ENCODE data around the gene RARG. TPM values are rescaled to one million over a fixed set of nuclear protein-coding genes. Genes with fewer than 3 reads are reported as not detected.

RARG gene
- total and polyA plus RNA-seq, 7 donors = 3.7 to 10.8 (median 6.2) TPM

DNA sequence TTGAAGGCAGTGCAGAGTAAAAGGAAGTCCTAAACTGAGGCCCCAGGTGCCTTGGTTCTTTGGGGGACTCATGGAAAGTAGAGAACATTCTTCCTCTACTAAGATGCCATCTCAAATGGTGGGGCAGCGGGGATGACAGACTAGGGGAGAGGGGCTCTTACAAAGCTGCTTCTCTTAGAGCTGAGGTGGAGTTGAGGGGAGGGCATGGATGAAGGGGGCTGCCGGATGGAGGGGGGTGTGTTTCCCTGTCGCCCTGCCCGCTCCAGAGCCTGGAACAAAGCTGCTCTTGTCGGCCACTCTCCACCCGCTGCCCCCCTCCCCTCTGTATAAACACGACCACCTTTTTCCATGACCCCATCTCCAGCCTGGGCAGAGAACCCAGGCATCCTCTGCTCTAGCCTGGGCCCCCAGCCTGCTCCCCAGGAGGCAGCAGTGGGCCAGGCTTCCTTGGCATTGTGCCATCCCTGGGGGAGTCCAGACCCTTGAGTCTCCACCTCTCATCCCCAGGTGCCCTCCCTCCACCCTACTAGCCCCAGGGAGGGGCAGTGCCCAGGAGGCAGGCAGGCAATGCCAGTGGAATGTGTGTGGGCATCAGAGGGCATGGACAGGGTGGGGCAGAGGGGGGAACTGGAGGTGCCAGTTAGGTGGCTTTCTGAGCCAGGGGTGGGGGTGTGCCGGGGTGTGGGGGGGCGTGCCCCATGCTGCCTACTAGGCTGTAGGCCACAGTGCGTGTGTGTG lies 1.7 kb downstream of the RARG start:
- H3K9me3 ChIP-seq = no peaks in the 10 kb centered on the region
- H3K27ac ChIP-seq = no peak overlapping the region
- peaks cover 8% of the 10 kb centered on the region for H3K4me1 ChIP-seq
- no peaks in the 10 kb centered on the region for H3K36me3 ChIP-seq (ENCODE audit: insufficient read depth in 1 of 2, low read depth in 1 of 2)
- ATAC-seq (no peak), DNase-seq (no peak)
- TF ChIP-seq, protein P1, sequence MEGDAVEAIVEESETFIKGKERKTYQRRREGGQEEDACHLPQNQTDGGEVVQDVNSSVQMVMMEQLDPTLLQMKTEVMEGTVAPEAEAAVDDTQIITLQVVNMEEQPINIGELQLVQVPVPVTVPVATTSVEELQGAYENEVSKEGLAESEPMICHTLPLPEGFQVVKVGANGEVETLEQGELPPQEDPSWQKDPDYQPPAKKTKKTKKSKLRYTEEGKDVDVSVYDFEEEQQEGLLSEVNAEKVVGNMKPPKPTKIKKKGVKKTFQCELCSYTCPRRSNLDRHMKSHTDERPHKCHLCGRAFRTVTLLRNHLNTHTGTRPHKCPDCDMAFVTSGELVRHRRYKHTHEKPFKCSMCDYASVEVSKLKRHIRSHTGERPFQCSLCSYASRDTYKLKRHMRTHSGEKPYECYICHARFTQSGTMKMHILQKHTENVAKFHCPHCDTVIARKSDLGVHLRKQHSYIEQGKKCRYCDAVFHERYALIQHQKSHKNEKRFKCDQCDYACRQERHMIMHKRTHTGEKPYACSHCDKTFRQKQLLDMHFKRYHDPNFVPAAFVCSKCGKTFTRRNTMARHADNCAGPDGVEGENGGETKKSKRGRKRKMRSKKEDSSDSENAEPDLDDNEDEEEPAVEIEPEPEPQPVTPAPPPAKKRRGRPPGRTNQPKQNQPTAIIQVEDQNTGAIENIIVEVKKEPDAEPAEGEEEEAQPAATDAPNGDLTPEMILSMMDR (IDR thresholded peaks at IDR 0.05) = no peak
- intact Hi-C loops (cut with DNase I) = no loop called here
- H3K4me3 ChIP-seq = no peak overlapping the region
- peaks cover 0 to 29% (median 5%) of the 10 kb centered on the region in 3 donors for H3K27me3 ChIP-seq (ENCODE audit: insufficient read depth in 3 of 3, low read length in 2 of 3)
- WGBS, 3 donors = 69 to 74% (median 72%) methylated on average over 8 to 10 of the region's 10 CpGs

DNA sequence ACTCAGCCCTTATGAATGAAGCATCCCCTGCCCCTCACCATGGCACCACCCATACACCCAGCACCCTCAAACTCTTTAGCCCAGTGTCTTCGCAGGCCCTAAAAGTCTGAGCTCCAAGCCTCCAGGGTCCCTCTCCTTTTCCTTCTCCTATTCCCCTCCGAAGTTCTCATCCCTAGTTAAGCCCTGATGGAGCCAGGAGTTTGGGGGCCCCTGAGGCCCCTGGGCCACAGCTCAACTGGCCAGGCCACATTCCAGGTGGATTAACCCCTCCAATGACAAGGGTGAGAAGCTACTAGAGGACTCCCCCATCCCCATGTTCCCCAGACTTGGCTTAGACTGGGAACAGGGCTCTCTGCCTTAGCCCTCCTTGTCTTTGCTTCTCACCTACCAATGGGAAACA lies 2.6 kb downstream of the RARG start:
- TF ChIP-seq, protein P1 (IDR thresholded peaks at IDR 0.05) = no peak
- ATAC-seq (no peak), DNase-seq (no peak)
- peaks cover 8% of the 10 kb centered on the region for H3K4me1 ChIP-seq
- peaks cover 0 to 25% (median 2%) of the 10 kb centered on the region in 3 donors for H3K27me3 ChIP-seq (ENCODE audit: insufficient read depth in 3 of 3, low read length in 2 of 3)
- no peak overlapping the region for H3K27ac ChIP-seq
- intact Hi-C loops (cut with DNase I) = no loop called here
- no peaks in the 10 kb centered on the region for H3K36me3 ChIP-seq (ENCODE audit: insufficient read depth in 1 of 2, low read depth in 1 of 2)
- WGBS, 3 donors = 71 to 96% (median 84%) methylated on average over 2 of the region's 2 CpGs
- no peak overlapping the region for H3K4me3 ChIP-seq
- H3K9me3 ChIP-seq = no peaks in the 10 kb centered on the region

DNA sequence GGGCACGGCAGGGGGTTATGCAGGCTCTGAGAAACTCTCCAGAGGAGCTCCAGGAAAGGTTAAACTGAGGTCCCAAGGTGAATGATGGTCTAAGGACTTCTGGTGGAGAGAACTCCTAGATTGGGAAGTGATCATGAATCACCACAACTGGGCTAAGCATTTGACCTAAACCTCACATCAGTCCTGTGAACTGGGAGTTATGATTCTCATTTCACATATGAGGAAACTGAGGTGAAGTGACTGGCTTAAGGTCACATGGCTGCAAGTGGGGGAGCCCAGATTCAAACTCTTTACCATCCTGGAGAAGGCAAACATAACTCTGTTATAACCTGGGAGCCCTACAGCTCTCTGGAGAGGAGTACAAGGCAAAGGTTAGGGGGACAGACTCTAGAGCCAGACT lies 4.2 kb downstream of the RARG start:
- Histone ChIP-seq H3K27me3 (ENCODE audit: insufficient read depth in 3 of 3, low read length in 2 of 3) (peaks cover 0 to 15% (median 2%) of the 10 kb centered on the region in 3 donors), H3K4me1 (peaks cover 12% of the 10 kb centered on the region), H3K36me3 (ENCODE audit: insufficient read depth in 1 of 2, low read depth in 1 of 2) (no peaks in the 10 kb centered on the region), H3K4me3 (no peak overlapping the region), H3K9me3 (no peaks in the 10 kb centered on the region), H3K27ac (no peak overlapping the region)
- intact Hi-C loops (cut with DNase I) = no loop called here
- no peak for DNase-seq
- TF ChIP-seq, protein P1 (IDR thresholded peaks at IDR 0.05) = no peak
- 78 to 81% (median 80%) methylated on average over 1 of the region's 1 CpG for WGBS, 3 donors
- ATAC-seq = no peak

GRCh38 chr12:53227341-53227740 lies 4.7 kb downstream of the RARG start:
- Histone ChIP-seq H3K9me3 (no peaks in the 10 kb centered on the region), H3K36me3 (ENCODE audit: insufficient read depth in 1 of 2, low read depth in 1 of 2) (no peaks in the 10 kb centered on the region), H3K27ac (no peak overlapping the region), H3K4me1 (peaks cover 16% of the 10 kb centered on the region), H3K4me3 (no peak overlapping the region), H3K27me3 (ENCODE audit: insufficient read depth in 3 of 3, low read length in 2 of 3) (peaks cover 0 to 11% (median 2%) of the 10 kb centered on the region in 3 donors)
- peak in 1 of 2 donors; percentile 23 for DNase-seq
- intact Hi-C loops (cut with DNase I) = no loop called here
- TF ChIP-seq, protein P1 (IDR thresholded peaks at IDR 0.05) = no peak
- ATAC-seq = no peak
- 92 to 95% (median 95%) methylated on average over 11 of the region's 11 CpGs for WGBS, 3 donors
